ENCODE results near the gene RBM22. TPM values are rescaled to one million over a fixed set of nuclear protein-coding genes. Genes with fewer than 3 reads are reported as not detected.

The RBM22 gene
- total and polyA plus RNA-seq, 2 of the 4 experiments (the other 2 are of a cell fraction), result 26.2 to 34.2 TPM

- Histone ChIP-seq H3K9me3 (ENCODE audit: control insufficient read depth, insufficient read depth, low read length) (no peaks in the 10 kb centered on the region), H3K4me2 (ENCODE audit: low read depth, low read length) (no peak overlapping the region), H3K56ac (ENCODE audit: extremely low read depth, insufficient read depth, low read length) (no peak overlapping the region), H4K91ac (ENCODE audit: insufficient read depth, low read depth, low read length) (no peak overlapping the region), H3K14ac (replicated peaks; ENCODE audit: low read depth, low read length) (no peak overlapping the region), H3K36me3 (ENCODE audit: control insufficient read depth, insufficient read depth, low read length) (peaks cover 25% of the 10 kb centered on the region), H4K5ac (ENCODE audit: low read depth, low read length) (no peak overlapping the region), H3K4ac (ENCODE audit: low read depth, low read length) (no peak overlapping the region), H3K4me1 (ENCODE audit: control insufficient read depth, insufficient read depth, low read length) (no peaks in the 10 kb centered on the region), H2BK15ac (ENCODE audit: low read depth, low read length) (no peak overlapping the region), H3K9me1 (ENCODE audit: insufficient read depth, low read length) (no peaks in the 10 kb centered on the region), H3K18ac (ENCODE audit: low read depth, low read length) (no peak overlapping the region), H2BK120ac (ENCODE audit: low read depth, low read length) (no peak overlapping the region), H3K79me1 (ENCODE audit: low read depth in 1 of 2, low read length in 2 of 2) (no peaks in the 10 kb centered on the region), H4K20me1 (ENCODE audit: insufficient read depth, low read length) (no peaks in the 10 kb centered on the region), H2BK20ac (ENCODE audit: low read depth, low read length) (no peak overlapping the region), H3K27me3 (ENCODE audit: control insufficient read depth, insufficient read depth, low read length) (no peaks in the 10 kb centered on the region), H4K8ac (ENCODE audit: low read depth in 2 of 2, low read length in 2 of 2) (no peak overlapping the region), H3K4me3 (ENCODE audit: insufficient read depth, low read depth, low read length) (no peak overlapping the region), H2AK5ac (ENCODE audit: low read depth, low read length) (no peak overlapping the region), H2AFZ (replicated peaks; ENCODE audit: low read length, poor library complexity) (no peak overlapping the region), H2BK5ac (ENCODE audit: low read depth, low read length, poor library complexity, severe bottlenecking) (no peak overlapping the region), H2AK9ac (replicated peaks; ENCODE audit: low read depth, low read length, poor library complexity) (no peak overlapping the region), H3K23ac (ENCODE audit: low read depth, low read length) (no peak overlapping the region), H3K27ac (ENCODE audit: insufficient read depth, low read length) (no peak overlapping the region), H3K9ac (ENCODE audit: low read depth, low read length) (no peak overlapping the region)
- ChIA-PET POLR2A (ENCODE audit: unreplicated experiment) (no interaction called here), CTCF (interaction anchor here (0.6 kb wide), 1 partner anchor 320 kb away, joined by 3 read pairs; no protein-coding TSS in a partner anchor)
- dilution Hi-C loops (cut with HindIII; ENCODE audit: low sequenced_read_pairs, unreplicated experiment), result no loop called here
- no peak for TF ChIP-seq FOS (IDR thresholded peaks at IDR 0.05; ENCODE audit: low read depth, low read length)
- intact Hi-C loops (cut with micrococcal nuclease), result no loop called here
- BruUV-seq (replicated peaks), result no TSS peak
- in situ Hi-C loops (cut with MboI; ENCODE audit: low sequenced_read_pairs), result no loop called here
- ATAC-seq (ENCODE audit: low read depth) (no peak), DNase-seq (no peak)
- WGBS, 2 experiments (ENCODE audit: extremely low coverage in 2 of 2, insufficient read length in 1 of 2), result no CpG with 5 or more reads among the region's 1 CpG
Observed at GRCh38 chr5:150689120-150689519, 11.7 kb downstream of the RBM22 start.

Measured in IMR-90 (cell line).